A549 treated with dexamethasone at 1 μM for 4 hours (cell line): Measurements from ENCODE around the gene METTL5. TPM values are rescaled to one million over a fixed set of nuclear protein-coding genes. Genes with fewer than 3 reads are reported as not detected.

Source experiments
- total RNA-seq: library from RNA; stranded (reverse); fragments of 200-300 nt; extraction: Qiagen RNA extraction; gene quantifications from 5 replicates; pipeline ENCODE4 v1.2.3, GENCODE V29; 2022

Gene METTL5
- total RNA-seq = 76.3 to 105 TPM (median 86.9 TPM) in 5 replicates

GRCh38 chr2:169824373-169825333 lies at the start of gene METTL5:
Gene METTL5 (minus strand): TSS chr2:169824905. CDS start chr2:169824597, 308 bp downstream.

DNA sequence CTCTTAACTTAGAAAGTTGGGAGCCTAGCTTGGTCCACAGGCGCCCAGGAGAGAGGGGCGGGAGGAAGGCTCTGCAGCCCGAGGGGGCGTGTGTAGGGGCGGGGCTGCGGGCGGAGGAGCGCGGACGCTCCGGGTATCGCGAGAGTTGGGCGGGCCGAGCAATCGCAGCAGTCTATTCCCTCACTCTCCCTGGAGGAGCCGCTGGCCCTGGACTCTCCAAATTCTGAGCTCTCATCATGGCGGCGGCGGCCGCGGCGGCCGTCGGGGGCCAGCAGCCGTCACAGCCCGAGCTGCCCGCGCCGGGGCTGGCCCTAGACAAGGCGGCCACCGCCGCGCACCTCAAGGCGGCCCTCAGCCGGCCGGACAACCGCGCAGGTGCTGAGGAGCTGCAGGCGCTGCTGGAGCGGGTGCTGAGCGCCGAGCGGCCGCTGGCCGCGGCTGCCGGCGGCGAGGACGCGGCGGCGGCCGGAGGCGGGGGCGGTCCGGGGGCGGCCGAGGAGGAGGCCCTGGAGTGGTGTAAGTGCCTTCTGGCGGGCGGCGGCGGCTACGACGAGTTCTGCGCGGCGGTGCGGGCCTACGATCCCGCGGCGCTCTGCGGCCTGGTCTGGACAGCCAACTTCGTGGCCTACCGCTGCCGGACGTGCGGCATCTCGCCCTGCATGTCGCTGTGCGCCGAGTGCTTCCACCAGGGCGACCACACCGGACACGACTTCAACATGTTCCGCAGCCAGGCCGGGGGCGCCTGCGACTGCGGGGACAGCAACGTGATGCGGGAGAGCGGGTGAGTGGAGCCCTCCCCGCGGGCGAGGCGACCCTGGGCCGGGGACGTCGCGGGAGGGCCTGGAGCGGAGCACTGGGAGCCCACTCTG lies 2.8 kb upstream of the METTL5 start, which contains the start of gene UBR3:
UBR3 (plus strand) TSS at position 183 of the 869 bp plus-strand sequence; CDS start at position 237, 54 bp downstream.

DNA sequence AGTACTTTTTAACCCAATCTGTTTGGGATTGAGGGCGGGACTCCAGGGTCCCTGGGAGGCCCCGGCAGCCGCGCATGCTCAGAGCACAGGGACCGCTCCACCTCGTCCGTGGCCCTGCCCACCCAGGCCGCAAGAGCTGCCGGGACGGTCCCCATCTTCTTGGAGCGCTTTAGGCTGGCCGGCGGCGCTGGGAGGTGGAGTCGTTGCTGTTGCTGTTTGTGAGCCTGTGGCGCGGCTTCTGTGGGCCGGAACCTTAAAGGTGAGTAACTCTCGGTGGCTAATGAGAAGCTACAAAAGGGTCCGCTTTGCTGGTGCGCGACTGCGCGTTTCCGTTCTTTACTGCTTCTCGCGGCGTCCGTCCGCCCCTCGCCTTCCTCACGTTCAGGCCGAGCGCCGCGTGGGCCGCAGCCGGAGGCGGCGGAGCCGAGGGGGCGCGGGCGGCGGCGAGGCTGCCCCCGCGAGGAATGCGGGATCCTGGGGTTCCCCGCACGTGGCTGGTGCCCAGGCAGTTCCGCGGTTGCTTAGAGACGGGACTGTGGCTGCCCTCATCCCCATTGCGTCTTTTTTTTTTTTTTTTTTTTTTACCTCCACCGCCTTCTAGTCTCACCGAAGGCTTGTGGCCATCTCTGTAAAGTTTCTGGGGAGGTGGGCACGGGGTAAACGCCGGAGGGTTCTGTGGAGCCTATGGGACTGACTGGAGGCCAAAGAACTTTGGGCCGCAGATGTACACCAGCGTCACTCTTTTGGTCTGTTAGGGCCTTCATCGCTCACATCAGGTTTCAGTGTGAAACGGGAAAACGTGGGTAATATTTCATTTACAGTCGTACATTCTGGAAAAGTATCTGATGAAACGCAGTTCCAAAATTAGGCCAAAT lies 25.8 kb downstream of the METTL5 start, which contains the start of gene SSB:
SSB (plus strand) TSS at position 154 of the 875 bp plus-strand sequence. CDS start 2,090 bp downstream, outside the sequence.

Other genes with a start within 250 kb of the METTL5 start
- gene PPIG, start 240.6 kb downstream of the METTL5 start, total RNA-seq = 34.4 to 48.4 TPM (median 44.7 TPM) in 5 replicates
- 0.22 to 0.77 TPM (median 0.40 TPM) in 5 replicates for gene CFAP210, start 130.5 kb downstream of the METTL5 start, total RNA-seq
- gene PHOSPHO2, start 130.4 kb downstream of the METTL5 start, total RNA-seq = 1.7 to 3.8 TPM (median 2.6 TPM) in 5 replicates
- 6.6 to 10.0 TPM (median 8.2 TPM) in 5 replicates for gene KLHL23, start 91.1 kb downstream of the METTL5 start, total RNA-seq
- 138 to 174 TPM (median 143 TPM) in 5 replicates for gene SSB, start 26.0 kb downstream of the METTL5 start, total RNA-seq
- gene UBR3, start 2.5 kb upstream of the METTL5 start, total RNA-seq = 8.4 to 13.4 TPM (median 10.6 TPM) in 5 replicates